ENCODE measurements around the gene MYOZ3.
A peak's percentile ranks its signal among the peaks of the same experiment; 100 is the strongest.

MYOZ3 gene

DNA sequence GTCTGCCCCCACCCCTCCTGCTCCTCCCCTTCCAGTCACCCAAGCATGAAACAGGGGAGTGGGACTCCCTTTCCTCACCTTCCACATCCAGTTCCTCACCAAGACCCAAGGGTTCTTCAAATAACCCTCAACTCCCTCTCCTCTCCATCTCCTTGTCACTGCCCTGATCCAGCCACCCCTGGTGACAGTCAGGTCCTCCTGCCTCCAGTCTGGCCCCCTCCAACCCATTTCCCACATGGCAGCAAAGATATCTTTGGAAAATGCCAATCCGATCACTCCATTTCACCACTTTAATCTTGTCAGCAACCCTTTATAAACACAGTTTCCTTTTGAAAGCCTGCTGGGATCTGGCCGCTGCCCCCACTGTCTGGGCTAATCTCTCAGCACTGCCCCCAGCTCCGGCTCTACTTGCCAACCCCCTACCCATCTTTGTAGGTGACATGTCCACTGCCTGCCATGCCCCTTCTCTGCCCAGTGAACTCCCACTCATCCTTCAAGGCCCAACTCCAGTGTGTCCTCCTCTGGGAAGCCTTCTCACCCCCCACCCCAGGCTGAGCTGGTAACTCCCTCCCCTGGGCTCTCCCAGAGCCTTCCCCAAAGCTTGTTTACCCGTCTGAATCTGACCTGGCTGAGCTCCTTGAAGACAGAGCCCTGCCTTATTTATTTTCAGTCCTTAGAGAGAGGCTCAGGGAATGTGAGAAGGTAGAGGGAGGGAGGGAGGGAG lies 781 bp upstream of the MYOZ3 start:
- no peak for DNase-seq

DNA sequence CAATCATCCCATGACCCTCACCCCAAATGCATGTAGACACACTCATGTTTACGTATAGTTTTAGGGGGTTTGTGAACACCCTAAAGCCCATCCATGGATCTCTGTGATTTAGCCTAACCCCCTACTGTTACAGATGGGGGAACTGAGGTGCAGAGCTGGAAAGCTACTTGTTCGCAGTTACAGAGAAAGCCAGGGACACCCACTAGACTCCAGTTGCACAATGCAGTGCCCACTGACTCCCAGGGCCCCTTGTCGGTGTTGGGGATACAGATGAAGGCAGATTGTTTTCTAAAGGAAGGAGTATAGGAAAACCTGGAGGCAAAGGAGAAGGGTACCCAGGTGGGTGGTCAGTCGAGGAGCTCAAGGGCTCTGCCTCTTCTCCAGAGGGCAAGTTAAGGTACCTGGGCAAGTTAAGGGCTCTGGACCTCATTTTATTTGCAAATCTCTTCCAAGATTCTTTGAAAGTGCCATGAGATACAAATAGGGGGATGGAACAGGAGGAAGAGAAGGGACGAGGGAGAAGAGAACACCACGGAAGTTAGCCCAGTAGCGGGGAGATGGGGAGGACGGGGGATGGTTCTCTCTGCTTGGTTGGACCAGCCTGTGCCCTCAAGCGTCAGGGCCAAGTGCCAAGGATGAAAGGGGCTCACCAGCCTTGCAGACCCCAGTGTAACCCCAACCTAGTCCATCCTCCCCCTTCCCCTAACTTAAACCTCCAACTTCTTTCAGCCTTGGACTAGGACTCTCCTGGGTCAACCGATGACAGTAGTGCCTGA lies 958 bp downstream of the MYOZ3 start:
- DNase-seq: no peak

DNA sequence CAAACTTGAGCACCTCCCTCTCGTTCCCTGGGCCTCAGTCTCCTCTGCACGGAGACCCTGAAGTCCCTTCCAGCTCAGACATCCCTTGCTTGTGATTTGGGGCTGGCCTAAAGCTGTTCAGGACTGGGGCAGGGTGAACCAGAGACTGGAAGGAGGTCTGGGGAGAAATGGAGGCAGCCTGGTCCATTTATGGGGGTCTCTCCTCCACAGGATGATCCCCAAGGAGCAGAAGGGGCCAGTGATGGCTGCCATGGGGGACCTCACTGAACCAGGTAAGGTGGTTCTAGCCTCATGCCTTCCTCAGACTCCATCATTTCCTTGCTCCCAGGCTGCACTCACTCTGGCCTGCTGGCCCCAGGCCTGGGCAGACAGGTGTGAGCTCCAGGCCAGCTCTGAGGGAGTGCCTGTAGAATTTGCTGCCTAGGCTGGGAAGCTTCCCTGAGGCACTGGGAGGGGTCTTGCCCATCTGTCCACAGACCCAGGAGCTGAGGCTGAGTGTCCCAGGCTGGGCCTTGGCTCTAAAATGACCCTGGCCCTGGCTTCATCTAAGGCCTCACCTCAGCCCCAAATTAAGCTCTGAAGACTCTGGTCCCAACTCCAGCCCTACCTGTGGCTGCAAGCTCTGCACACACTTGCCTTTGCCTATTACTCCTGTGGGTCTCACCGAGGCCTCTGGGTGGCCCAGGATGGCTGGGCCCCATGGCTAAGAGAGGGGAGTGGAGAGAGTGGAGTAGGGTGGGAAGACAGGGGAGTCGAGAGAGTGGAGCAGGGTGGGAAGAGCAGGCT lies 1.9 kb downstream of the MYOZ3 start:
- no peak for DNase-seq

DNA sequence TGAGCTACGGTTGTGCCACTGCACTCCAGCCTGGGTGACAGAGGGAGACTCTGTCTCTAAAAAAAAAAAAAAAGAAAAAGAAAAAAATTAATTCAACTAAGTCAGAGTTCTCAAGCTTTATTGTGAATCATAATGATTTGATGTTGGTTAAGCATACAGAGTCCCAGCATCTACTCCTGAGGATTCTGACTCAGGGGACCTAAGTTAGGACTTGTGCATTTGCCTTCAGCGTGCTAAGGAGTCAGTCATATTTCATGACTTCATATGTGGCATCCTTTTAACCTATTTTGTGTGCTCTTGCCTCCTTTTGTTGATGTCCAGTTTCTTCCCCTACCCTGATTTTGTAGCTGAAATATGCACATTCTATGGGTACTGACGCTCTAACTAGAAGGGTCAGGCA lies 2.9 kb downstream of the MYOZ3 start:
- DNase-seq: no peak

DNA sequence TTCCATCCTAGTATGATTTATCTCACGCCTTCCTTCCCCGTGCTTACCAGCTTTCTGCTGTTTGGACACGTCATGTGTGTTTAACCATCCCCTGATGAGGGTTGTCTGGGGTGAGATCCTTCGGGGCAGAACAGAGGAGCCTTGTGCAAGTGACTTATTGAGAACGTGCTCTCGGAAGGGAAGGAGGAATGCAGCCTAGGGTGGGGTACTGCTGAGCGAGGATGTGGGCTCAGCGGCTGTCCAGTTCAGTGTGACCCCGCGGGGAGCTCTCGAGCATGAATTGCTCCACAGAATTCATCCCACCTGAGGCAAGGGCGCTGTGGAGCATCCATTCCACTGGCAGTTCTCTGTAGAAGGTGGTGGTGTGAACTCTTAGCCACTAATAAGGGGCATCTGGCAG lies 4.0 kb downstream of the MYOZ3 start:
- DNase-seq: no peak

DNA sequence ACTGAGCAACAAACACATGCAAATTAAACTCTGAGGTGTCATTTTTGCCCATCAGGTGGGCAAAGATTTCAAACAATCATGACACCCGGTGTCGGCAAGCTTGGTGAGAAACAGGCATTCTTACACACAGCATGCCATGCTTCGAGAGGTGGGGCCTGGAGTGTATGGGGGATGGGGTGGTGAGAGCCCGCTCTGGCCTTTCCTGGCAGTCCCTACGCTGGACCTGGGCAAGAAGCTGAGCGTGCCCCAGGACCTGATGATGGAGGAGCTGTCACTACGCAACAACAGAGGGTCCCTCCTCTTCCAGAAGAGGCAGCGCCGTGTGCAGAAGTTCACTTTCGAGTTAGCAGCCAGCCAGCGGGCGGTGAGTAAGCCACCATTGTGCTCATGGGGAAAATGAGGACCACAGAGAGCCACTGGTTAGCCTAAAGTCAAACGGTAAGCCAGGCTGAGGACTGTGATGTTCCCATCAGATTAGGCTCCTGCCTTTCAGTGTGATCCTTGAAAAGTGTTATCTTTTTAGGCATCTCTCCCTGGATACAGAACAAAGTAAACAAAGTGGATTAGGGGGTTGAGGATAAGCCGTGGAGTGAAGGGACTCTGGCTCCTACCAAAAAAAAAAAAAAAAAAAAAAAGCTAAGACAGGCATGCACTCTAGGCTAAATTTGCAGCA lies 9.4 kb downstream of the MYOZ3 start:
- no peak for DNase-seq

DNA sequence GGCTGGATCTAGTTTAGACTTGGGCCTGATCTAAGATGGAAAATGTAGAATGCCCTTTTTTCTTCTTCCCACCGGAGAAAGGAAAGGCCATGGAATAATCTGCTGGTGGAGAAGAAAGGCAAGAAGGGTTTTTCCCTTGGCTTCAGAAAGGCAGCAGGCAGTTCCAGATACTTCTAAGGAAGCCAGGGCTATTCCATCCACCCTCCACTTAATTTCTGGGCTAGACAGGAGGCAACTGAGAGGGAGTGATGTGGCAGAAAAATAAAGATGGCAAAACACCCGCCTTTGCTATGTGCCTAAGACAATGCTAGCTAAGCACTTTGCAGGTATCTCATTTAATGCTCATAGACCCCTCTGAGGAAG lies 9.9 kb downstream of the MYOZ3 start:
- DNase-seq: no peak

DNA sequence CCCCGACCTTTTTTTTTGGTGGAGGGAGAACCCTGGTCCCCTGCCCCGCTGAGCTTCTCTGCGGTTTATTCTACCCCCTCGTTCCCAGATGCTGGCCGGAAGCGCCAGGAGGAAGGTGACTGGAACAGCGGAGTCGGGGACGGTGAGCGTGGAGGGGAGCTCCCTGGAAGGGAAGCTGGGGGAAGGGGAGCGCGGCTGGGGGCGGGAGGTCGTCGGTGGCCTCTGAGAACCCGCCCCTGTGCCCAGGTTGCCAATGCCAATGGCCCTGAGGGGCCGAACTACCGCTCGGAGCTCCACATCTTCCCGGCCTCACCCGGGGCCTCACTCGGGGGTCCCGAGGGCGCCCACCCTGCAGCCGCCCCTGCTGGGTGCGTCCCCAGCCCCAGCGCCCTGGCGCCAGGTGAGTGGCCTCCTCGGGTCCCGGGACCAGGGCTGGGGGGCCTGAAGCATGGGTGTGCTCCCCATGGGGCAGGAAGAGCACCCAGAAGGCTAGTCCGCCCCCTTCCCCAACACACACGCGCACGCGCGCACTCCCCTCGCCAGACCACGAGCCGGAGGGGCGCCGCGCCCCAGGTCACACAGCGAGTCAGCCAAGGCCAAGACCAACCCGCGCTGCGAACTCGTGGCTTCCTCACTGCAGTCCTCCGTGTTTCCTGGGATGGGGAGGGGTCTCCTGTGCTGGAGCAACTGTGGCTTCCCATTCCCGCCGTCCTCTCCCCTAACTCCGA lies 10.6 kb downstream of the MYOZ3 start:
- DNase-seq: no peak

DNA sequence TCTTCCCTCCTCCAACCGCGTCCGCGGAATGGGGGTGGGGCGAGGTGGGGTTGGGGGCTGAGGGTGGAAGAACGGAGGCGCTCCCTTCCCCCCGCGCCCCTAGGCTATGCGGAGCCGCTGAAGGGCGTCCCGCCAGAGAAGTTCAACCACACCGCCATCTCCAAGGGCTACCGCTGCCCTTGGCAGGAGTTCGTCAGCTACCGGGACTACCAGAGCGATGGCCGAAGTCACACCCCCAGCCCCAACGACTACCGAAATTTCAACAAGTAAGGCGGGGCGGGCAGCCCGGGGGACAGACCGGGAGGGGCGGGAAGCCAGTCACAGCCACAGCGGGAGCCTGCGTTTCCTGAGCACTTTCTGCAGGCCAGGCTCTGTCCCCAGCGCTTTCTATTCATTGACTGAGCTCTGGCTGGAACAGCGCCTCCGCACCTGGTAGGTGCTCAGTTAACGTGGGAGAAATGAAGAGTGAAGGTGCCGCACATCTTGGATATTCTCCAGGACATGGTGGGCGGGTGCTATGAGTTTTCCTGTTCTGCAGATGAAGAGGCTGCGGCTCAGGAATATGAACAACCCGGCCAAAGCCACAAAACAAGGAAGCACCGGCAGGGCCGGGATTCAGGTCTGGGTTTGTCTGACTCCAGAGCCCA lies 11.3 kb downstream of the MYOZ3 start:
- DNase-seq: peak; percentile 40

DNA sequence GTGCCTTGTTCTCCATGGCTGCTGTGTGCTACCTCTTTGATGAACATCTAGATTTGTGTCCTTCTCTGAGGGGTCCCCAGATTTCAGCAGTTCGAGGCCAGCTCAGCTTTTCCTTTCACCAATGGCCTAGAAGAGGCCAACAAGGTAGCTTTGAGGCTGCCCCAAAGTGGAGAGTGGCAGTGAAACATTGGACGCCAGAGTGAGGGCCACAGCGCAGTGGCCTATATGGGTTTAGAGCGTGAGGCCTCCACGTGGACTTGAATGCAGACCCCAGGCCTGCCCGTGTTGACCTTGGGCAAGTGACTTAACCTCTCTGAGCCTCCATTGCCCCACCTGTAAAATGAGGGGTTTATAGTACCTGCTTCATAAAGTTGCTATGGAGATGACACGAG lies 11.8 kb downstream of the MYOZ3 start:
- no peak for DNase-seq

DNA sequence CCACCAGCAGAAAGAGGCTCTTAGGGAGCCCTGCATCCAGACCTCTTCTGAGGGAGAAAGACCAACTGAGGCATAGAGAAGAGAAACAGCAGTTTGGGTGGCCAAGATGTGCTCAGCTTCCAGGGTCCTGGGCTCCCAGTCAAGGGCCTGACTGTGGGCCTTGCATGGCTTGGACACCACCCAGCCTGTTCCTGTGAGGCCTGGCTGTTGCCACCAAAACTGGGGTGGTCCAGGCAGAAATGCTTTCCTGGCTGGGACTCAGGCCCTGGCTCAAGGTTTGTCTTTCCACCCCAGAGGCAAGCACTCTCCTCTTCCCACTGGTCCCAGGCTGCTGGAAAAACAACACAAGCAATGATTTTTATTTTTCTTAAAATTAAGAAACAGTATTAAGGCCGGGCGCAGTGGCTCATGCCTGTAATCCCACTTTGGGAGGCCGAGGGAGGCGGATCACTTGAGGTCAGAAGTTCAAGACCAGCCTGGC lies 13.3 kb downstream of the MYOZ3 start:
- no peak for DNase-seq

DNA sequence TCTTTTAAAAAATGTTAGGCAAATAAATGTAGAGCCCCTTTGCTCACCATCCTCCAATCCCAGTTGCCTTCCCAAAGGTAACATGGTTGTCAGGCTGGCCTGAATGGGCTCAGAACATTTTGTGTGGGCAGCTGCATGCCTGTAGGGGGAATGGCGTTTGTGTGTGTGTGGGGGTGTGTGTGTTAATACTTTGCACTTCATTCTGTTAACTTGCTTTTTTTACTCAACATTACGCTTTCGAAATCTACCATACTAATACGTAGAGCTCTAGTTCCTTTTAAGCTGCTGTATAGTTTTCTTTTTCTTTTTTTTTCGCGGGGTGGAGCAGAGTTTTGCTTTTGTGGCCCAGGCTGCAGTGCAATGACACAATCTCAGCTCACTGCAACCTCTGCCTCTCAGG lies 14.0 kb downstream of the MYOZ3 start:
- no peak for DNase-seq

DNA sequence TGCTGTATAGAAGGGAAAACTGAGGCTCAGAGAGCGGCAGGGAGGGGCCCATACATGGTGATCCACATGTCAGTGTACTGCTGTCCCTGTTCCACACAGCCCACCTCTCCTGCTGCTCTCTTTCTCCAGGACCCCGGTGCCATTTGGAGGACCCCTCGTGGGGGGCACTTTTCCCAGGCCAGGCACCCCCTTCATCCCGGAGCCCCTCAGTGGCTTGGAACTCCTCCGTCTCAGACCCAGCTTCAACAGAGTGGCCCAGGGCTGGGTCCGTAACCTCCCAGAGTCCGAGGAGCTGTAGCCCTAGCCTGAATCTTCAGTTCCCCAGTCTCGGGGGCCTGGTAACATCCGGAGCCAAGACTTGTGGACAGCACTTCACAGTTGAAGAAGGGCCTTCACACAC lies 15.5 kb downstream of the MYOZ3 start:
- DNase-seq: no peak

DNA sequence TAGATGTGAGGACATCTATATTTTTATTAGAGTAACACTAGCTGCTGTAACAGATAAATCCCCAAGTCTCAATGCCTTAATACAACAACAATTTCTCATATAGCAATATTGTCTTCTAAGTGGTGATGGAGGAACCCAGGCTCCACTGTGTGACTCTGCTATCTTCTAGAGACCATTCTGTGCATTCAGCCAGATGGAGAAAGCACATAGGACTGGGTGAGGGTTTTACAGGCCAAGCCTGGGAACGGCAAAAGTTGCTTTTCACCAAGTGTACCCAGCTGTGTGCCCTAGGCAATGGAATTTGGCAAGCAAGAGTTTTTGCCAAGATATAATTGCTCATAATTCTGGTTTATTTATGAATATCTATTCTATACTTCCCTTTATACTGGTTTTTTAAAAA lies 28.1 kb downstream of the MYOZ3 start:
- DNase-seq: no peak

DNA sequence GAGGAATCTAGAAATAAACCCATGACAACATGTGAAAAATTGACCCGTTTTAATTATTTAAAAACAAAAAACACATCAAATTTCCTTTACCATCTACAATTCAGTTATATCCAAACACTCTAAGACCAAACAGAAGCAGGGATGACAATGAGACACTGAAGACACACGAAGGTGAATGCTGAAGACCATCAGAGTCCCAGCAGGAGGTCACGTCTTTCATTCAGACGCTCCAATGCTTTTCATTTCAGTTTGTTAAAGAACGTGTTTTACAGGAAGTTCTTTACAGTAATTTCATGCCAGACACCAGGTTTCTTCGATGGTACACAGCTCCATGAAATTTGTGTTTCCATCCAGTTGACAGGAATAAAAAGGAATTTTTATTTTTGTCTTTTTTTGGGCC lies 29.7 kb downstream of the MYOZ3 start:
- DNase-seq: no peak

DNA sequence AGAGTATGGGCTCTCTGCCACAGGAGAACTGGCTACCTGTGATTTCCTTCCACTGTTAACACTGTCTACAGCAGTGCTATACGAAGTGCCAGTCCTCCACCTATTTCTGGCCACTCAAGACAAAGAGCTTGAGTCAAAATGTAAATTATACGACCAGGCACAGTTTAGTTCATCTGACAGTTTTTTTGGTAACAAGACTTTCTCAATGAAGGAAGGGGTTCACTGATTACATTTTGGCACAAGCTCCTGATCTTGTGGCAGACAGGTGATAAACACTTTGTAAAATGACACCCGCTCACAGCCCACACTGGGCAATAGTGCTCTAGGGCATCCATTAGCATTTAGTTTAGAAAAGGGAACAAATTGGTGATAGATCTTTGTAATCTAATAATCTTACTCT lies 31.2 kb downstream of the MYOZ3 start:
- DNase-seq: no peak

DNA sequence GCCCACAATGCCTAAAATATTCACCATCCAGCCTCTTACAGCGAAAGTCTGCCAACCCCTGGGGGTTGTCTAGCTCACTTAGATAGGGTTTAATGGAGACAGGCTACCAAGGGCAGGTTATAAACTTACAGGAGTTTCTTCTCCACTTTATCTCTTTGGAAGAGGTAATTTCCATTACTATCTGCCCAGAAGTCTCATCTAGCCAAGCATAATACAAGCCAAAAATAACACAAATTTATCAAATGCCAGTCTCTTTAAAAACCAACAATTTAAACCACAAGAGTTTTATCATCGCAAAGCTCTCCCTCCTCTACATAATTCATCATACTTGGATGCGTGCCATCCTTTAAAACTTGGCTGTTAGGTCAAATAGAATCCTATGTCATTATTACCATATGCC lies 33.6 kb downstream of the MYOZ3 start:
- DNase-seq: no peak

DNA sequence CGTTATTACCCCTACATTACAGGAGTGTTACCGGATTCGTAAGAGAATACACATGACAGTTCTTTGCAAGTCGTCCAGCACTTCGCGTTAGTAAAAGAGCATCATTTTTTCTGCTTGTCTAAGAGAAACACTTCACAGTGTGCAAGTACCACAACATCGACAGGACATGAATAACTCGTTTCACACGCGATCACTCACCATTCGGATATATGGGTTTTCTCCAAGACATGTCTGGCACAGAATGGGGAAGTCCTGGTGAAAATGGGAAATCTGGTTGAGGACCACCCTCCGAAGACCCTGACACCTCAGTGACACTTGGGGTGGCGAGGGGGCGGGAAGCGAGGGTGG lies 39.2 kb downstream of the MYOZ3 start:
- DNase-seq: no peak

DNA sequence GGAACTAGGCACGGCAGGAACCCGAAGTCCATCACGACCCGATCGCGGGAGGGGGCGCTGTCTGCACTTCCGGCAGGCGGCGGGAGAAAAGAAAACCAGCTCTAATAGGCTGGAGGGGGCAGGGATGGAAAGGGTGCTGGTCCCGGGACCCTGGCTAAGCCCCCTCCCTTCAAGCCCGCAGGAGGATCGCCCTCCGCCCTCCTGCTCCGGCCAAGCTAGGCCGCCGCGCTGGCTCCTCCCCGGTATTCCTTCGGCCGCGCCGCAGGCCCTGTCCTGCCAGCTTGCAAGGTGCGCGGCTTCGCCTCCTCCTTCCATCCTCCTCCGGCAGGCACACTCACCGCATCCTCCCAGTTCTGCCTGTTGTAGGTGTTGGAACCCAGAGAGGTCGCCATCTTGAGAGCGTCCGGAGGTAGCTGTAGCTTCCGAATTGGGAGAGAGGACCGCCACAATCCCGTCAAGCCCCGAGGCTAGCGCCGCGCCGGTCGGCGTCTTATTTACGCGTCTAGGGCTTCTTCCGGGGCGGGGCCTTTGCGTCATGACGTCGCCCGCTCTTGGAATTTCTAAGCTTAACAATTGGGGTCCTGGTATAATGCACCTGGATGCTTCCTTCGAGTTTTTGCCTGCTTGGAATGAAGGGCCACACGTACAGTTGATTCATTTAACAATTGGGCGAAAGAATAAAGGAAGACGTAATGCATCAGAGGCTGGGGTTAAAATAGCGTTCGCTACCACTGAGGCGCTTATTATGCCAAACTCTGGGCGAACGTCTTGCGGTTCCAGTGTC lies 39.7 kb downstream of the MYOZ3 start, which contains the start of gene RBM22:
TSS of gene RBM22 (minus strand) at position 469 of the 784 bp plus-strand sequence. CDS start at position 392, 77 bp downstream.
- peak; percentile 90 for DNase-seq

DNA sequence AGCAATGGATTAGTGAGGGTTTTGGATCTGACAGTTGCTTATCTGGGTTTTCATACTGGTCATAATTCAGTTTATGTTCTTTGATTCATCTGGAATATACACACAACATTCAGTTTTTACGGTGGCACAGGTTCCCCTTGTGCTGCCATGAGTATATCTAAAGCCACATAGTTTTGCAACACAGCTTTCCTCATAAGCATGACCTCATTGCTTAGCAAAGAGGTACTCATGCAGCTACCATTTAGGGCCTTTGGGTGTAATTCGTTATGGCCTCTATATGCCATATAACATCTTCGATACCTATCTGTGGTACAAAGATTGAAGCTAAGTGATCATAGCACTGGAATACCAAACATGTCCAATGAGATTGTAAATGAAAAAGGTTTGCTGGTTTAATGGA lies 42.7 kb downstream of the MYOZ3 start:
- DNase-seq: no peak

DNA sequence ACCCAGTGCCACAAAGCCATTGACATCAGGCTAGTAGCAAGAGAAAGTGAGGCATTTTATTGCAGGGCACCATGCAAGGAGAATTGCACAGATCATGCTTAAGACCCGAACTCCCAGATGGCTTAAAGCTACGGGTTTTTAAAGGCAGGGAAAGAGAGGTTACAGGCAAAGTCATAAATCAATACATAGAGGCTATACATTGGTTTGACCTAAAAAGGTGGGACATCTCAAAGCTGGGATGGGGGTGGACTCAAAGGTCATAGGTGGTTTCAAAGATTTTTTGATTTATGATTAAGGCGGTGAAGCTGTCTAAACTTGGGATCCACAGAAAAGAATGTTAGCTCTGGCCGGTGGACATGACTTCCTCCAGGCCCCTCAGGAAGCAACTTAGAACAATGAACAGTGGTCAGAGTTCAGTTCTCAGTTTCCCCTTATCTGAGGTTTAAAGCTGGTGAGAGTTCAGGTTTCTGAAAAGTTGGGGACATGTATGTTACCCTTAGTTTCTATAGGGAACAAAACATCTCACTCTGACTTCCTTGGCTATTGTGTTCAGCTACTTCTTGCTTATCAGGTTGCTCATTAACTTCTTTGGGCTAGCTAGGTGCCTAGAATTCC lies 45.8 kb downstream of the MYOZ3 start:
- DNase-seq: no peak
